SK-N-SH (cell line): ENCODE data around the gene KASH5. TPM values are rescaled to one million over a fixed set of nuclear protein-coding genes. Genes with fewer than 3 reads are reported as not detected.

Source experiments
- CTCF ChIA-PET: fragments of 300-600, 350-600 bp; formaldehyde crosslinking; extraction: SDS; loops from one replicate; lab custom pipeline; 2021; lab: Yijun Ruan, JAX
- POLR2A ChIA-PET: fragments of 350-600 bp; sonication (Branson Sonifier 250); formaldehyde crosslinking; extraction: SDS; loops from one replicate; lab custom pipeline; 2020; ENCODE audit warnings: antibody characterized with exemption, inconsistent platforms; lab: Yijun Ruan, JAX
- DNase-seq: peaks from one replicate; pipeline ENCODE4 v3.0.0; 2012
- H2AFZ ChIP-seq: fragments of 200-600 bp; sonication (generic); 2 replicates; pipeline ENCODE4 v1.8.1; 2016; ENCODE audit warnings: antibody characterized with exemption, mild to moderate bottlenecking, low read depth
- H3F3A ChIP-seq: fragments of 200-600 bp; sonication (generic); replicated peaks from 2 replicates; pipeline ENCODE3; 2016; ENCODE audit warnings: antibody characterized with exemption, mild to moderate bottlenecking; ENCODE audit not compliant: insufficient read depth
- H3K27ac ChIP-seq, 2 experiments: fragments of 200-500 bp in 1 of 2; fragments of 200-600 bp in 1 of 2; sonication (Bioruptor generic) in 1 of 2; sonication (generic), shearing (Covaris generic) in 1 of 2; 2 replicates each; pipeline versions ENCODE4 v1.5.1 to v1.6.1; 2014 to 2016; ENCODE audit warnings: low read depth in 2 of 2, inconsistent platforms in 1 of 2, low read length in 1 of 2, mild to moderate bottlenecking in 1 of 2, mixed read lengths in 1 of 2
- H3K27me3 ChIP-seq: fragments of 200-600 bp; sonication (generic), shearing (Covaris generic); 2 replicates; pipeline ENCODE4 v1.6.1; 2016; ENCODE audit warnings: mixed run types; ENCODE audit not compliant: insufficient read depth
- H3K36me3 ChIP-seq, 2 experiments: fragments of 200-500 bp in 1 of 2; fragments of 200-600 bp in 1 of 2; sonication (Bioruptor generic) in 1 of 2; sonication (generic) in 1 of 2; replicated peaks in 1 of 2; 2 replicates each; pipeline versions ENCODE3 to v1.5.1; 2014 to 2016; ENCODE audit warnings: low read length in 1 of 2, mild to moderate bottlenecking in 1 of 2; ENCODE audit not compliant: insufficient read depth in 2 of 2, control insufficient read depth in 1 of 2
- H3K4me1 ChIP-seq, 2 experiments: fragments of 200-500 bp in 1 of 2; fragments of 200-600 bp in 1 of 2; sonication (Bioruptor generic) in 1 of 2; sonication (generic), shearing (Covaris generic) in 1 of 2; 2 replicates each; pipeline versions ENCODE4 v1.5.1 to v1.6.1; 2014 to 2016; ENCODE audit warnings: low read depth in 1 of 2, low read length in 1 of 2, mixed run types in 1 of 2; ENCODE audit not compliant: insufficient read depth in 2 of 2, control insufficient read depth in 1 of 2
- H3K4me2 ChIP-seq: fragments of 200-600 bp; sonication (generic), shearing (Covaris generic); 2 replicates; pipeline ENCODE4 v1.6.1; 2017; ENCODE audit warnings: mixed run types
- H3K4me3 ChIP-seq, 2 experiments: fragments of 200-500 bp in 1 of 2; fragments of 200-600 bp in 1 of 2; sonication (Bioruptor generic) in 1 of 2; sonication (generic), shearing (Covaris generic) in 1 of 2; 2 replicates each; pipeline versions ENCODE4 v1.5.1 to v1.8.1; 2014 to 2016; ENCODE audit warnings: low read depth in 2 of 2, inconsistent platforms in 1 of 2, low read length in 1 of 2, mild to moderate bottlenecking in 1 of 2, mixed read lengths in 1 of 2, moderate library complexity in 1 of 2
- H3K79me2 ChIP-seq: fragments of 200-600 bp; sonication (generic); 2 replicates; pipeline ENCODE4 v1.8.1; 2017; ENCODE audit warnings: mild to moderate bottlenecking; ENCODE audit not compliant: insufficient read depth
- H3K9ac ChIP-seq: fragments of 200-600 bp; sonication (generic); 2 replicates; pipeline ENCODE4 v1.6.1; 2017; ENCODE audit warnings: mixed run types
- H3K9me2 ChIP-seq: fragments of 200-600 bp; sonication (generic); 2 replicates; pipeline ENCODE4 v1.6.1; 2017; ENCODE audit warnings: mixed run types
- H3K9me3 ChIP-seq: fragments of 200-600 bp; sonication (generic); 2 replicates; pipeline ENCODE4 v1.6.1; 2017; ENCODE audit warnings: mixed run types, mild to moderate bottlenecking, moderate library complexity
- H4K20me1 ChIP-seq: fragments of 200-600 bp; sonication (generic); 2 replicates; pipeline ENCODE4 v1.6.1; 2017; ENCODE audit warnings: mild to moderate bottlenecking, mixed run types; ENCODE audit not compliant: insufficient read depth
- CHD2 ChIP-seq: fragments of 150-350 bp; IDR thresholded peaks from 2 replicates; pipeline ENCODE4 v1.6.1; 2018; ENCODE audit warnings: low read length; ENCODE audit not compliant: partially characterized antibody
- EP300 ChIP-seq, 2 experiments: IDR thresholded peaks; 2 replicates each; pipeline versions ENCODE4 v1.4.0 to v1.6.1; 2012; ENCODE audit warnings: borderline replicate concordance in 1 of 2, low read depth in 1 of 2, low read length in 1 of 2
- EZH2phosphoT487 ChIP-seq: fragments of 200-600 bp; sonication (generic); IDR thresholded peaks from 2 replicates; pipeline ENCODE4 v1.6.1; 2017; ENCODE audit warnings: low read depth, mixed run types, mild to moderate bottlenecking, antibody characterized with exemption, moderate library complexity, borderline replicate concordance
- FOSL2 ChIP-seq: IDR thresholded peaks from 2 replicates; pipeline ENCODE4 v1.4.0; 2012; ENCODE audit warnings: low read depth, mild to moderate bottlenecking, moderate library complexity, borderline replicate concordance
- FOXM1 ChIP-seq: IDR thresholded peaks from 2 replicates; pipeline ENCODE4 v1.4.0; 2012; ENCODE audit warnings: low read depth, mild to moderate bottlenecking
- GABPA ChIP-seq: IDR thresholded peaks from 2 replicates; pipeline ENCODE4 v1.4.0; 2012; ENCODE audit warnings: low read depth, mild to moderate bottlenecking
- GATA2 ChIP-seq: sonication (generic); formaldehyde crosslinking; IDR thresholded peaks from 2 replicates; pipeline ENCODE4 v1.5.0; 2020; ENCODE audit warnings: mild to moderate bottlenecking, missing genetic modification reagents
- JUND ChIP-seq: IDR thresholded peaks from 2 replicates; pipeline ENCODE4 v1.4.0; 2012
- MEF2A ChIP-seq: IDR thresholded peaks from 2 replicates; pipeline ENCODE4 v1.4.0; 2012; ENCODE audit warnings: low read depth, borderline replicate concordance
- MXI1 ChIP-seq: IDR thresholded peaks from 2 replicates; pipeline ENCODE4 v1.6.1; 2012; ENCODE audit warnings: mild to moderate bottlenecking, low read depth, low read length, improper control_type of control experiment
- POLR2AphosphoS5 ChIP-seq: IDR thresholded peaks from 2 replicates; pipeline ENCODE4 v1.6.1; 2012; ENCODE audit warnings: low read depth, low read length
- RAD21 ChIP-seq: IDR thresholded peaks from 2 replicates; pipeline ENCODE4 v1.6.1; 2012; ENCODE audit warnings: mild to moderate bottlenecking, low read length
- RCOR1 ChIP-seq: fragments of 150-350 bp; IDR thresholded peaks from 2 replicates; pipeline ENCODE4 v1.6.1; 2017; ENCODE audit warnings: antibody characterized with exemption, low read length
- RXRA ChIP-seq: IDR thresholded peaks from 2 replicates; pipeline ENCODE4 v1.4.0; 2012; ENCODE audit warnings: low read depth, mild to moderate bottlenecking, borderline replicate concordance
- SMC3 ChIP-seq: IDR thresholded peaks from 2 replicates; pipeline ENCODE4 v1.6.1; 2012; ENCODE audit warnings: low read depth, low read length, improper control_type of control experiment
- TCF12 ChIP-seq: IDR thresholded peaks from 2 replicates; pipeline ENCODE4 v1.4.0; 2012
- TEAD4 ChIP-seq: IDR thresholded peaks from 2 replicates; pipeline ENCODE4 v1.4.0; 2012; ENCODE audit warnings: mild to moderate bottlenecking, borderline replicate concordance; ENCODE audit not compliant: insufficient read depth
- WGBS: methylation state at CpG from one replicate; pipeline ENCODE4 v1.1.6; 2017; ENCODE audit warnings: low lambda C conversion rate; 5-methylcytosine and 5-hydroxymethylcytosine counted together
- polyA plus RNA-seq, 3 experiments: library from polyadenylated mRNA; depleted of rRNA; stranded (reverse); fragments of >200 nt; gene quantifications; 2 replicates each; pipeline ENCODE4 v1.2.3, GENCODE V29; 2012
- TF ChIP-seq, protein P1 (sequence below): IDR thresholded peaks from 2 replicates; pipeline ENCODE4 v1.4.0; 2012; ENCODE audit warnings: low read depth
- TF ChIP-seq, protein P2 (sequence below): IDR thresholded peaks from 2 replicates; pipeline ENCODE4 v1.4.0; 2012; ENCODE audit warnings: low read depth, borderline replicate concordance
- TF ChIP-seq, protein P3 (sequence below): IDR thresholded peaks from 2 replicates; pipeline ENCODE4; 2012

KASH5 gene
- polyA plus RNA-seq, 1 of the 3 experiments (the other 2 are of a cell fraction), result 0.20 TPM

DNA sequence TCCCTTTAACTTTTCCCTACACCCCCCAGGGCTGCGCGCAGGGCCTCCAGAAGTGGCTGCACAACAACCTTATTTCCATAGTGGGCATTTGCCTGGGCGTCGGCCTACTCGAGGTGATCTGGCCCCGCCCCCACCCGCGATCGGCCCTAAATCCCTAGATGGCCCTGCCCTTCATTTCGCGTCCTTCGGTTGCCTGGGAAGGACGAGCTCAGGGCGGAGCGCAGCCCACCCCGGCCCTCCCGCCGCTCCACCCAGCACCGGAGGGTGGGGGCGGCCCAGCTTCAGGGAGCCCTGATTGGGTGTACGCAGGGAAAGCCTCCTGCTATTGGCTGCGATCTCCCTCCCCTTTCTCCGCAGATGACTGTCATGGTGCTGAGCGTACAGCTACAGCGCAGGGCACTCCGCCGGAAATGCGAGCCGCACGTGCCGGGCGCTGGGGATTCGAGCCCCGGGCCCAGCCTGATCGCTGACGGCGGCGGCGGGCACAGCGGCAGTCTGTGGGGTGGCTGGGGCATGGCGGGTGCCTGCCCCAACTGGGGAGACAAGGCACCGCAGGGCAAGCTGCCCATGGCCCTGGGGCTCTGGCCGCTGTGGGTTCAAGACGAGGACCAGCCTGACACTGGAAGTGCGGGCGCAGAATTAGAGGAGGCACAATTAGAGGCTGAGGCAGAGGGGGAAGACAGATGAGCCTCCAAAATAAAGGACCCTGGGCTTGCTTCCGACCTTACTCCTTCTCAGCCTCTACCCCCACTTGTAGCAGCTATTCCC is 48.6 kb upstream of the KASH5 start:
- H3K4me3 ChIP-seq, result no peak overlapping the region; a peak in 1 of 4 replicates
- H3K9me2 ChIP-seq, result no peaks in the 10 kb centered on the region
- 52% methylated on average over 36 of the region's 47 CpGs for WGBS
- no peak overlapping the region for H2AFZ ChIP-seq
- no peaks in the 10 kb centered on the region for H3K27me3 ChIP-seq
- H3K9me3 ChIP-seq, result no peaks in the 10 kb centered on the region
- H4K20me1 ChIP-seq, result peaks cover 2% of the 10 kb centered on the region; the same call in 1 of the 2 replicates
- no peak overlapping the region for H3K27ac ChIP-seq
- DNase-seq, result peak; percentile 90
- ChIA-PET POLR2A (no interaction called here), CTCF (interaction anchor here (0.5 to 0.6 kb wide), 2 partner anchors 130 to 596 kb away, joined by 3 to 4 read pairs; no protein-coding TSS in a partner anchor)
- H3K4me2 ChIP-seq, result no peak overlapping the region
- TF ChIP-seq, protein P1, sequence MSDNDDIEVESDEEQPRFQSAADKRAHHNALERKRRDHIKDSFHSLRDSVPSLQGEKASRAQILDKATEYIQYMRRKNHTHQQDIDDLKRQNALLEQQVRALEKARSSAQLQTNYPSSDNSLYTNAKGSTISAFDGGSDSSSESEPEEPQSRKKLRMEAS, result peak; percentile 68
- TF ChIP-seq MXI1, result peak; percentile 62; the same call in 1 of the 2 replicates
- no peak for TF ChIP-seq EP300 (IDR thresholded peaks at IDR 0.05; ENCODE audit: borderline replicate concordance in 1 of 2, low read depth in 1 of 2, low read length in 1 of 2)
- no peak for TF ChIP-seq FOXM1
- TF ChIP-seq FOSL2, result no peak
- TF ChIP-seq, protein P2, sequence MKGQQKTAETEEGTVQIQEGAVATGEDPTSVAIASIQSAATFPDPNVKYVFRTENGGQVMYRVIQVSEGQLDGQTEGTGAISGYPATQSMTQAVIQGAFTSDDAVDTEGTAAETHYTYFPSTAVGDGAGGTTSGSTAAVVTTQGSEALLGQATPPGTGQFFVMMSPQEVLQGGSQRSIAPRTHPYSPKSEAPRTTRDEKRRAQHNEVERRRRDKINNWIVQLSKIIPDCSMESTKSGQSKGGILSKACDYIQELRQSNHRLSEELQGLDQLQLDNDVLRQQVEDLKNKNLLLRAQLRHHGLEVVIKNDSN, result 0 out of 2 replicates have a peak, but pooled peaks have one; percentile 7
- TF ChIP-seq, protein P3, sequence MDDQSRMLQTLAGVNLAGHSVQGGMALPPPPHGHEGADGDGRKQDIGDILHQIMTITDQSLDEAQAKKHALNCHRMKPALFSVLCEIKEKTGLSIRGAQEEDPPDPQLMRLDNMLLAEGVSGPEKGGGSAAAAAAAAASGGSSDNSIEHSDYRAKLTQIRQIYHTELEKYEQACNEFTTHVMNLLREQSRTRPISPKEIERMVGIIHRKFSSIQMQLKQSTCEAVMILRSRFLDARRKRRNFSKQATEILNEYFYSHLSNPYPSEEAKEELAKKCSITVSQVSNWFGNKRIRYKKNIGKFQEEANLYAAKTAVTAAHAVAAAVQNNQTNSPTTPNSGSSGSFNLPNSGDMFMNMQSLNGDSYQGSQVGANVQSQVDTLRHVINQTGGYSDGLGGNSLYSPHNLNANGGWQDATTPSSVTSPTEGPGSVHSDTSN, result 0 out of 2 replicates have a peak, but pooled peaks have one; percentile 21
- peaks cover 0 to 6% of the 10 kb centered on the region in 2 experiments; a peak in 1 of 4 replicates for H3K4me1 ChIP-seq
- H3F3A ChIP-seq, result peaks cover 2% of the 10 kb centered on the region
- no peaks in the 10 kb centered on the region for H3K79me2 ChIP-seq
- H3K9ac ChIP-seq, result no peak overlapping the region
- peaks cover 20 to 21% of the 10 kb centered on the region in 2 experiments for H3K36me3 ChIP-seq

DNA sequence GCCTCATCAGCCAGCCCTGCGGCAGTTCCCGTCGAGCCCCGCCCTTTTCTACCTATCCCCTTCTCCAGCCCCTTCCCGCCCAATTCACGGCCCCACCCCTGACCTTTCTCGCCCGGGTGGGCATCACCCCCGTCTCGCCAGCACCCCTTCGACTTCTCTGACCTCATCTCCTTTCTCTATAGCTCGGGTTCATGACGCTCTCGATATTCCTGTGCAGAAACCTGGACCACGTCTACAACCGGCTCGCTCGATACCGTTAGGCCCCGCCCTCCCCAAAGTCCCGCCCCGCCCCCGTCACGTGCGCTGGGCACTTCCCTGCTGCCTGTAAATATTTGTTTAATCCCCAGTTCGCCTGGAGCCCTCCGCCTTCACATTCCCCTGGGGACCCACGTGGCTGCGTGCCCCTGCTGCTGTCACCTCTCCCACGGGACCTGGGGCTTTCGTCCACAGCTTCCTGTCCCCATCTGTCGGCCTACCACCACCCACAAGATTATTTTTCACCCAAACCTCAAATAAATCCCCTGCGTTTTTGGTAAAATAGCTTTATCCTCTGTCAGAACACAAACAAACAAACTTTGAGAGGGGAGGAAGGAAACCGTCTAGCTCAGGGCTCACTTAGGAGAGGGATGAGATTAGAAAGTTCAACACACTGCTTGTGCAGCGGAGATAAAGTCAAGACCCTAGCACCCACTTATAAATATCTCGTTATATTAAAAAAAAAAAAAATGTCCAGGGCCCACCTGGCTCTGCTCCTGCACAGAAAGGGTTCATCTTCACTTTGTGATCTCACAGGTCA is 47.8 kb upstream of the KASH5 start:
- ChIA-PET CTCF (interaction anchor here (0.5 kb wide), 1 partner anchor 595 kb away, joined by 3 read pairs; no protein-coding TSS in a partner anchor), POLR2A (no interaction called here)
- Histone ChIP-seq H3K79me2 (no peaks in the 10 kb centered on the region), H3K4me1 (peaks cover 0 to 6% of the 10 kb centered on the region in 2 experiments; a peak in 1 of 4 replicates), H3F3A (no peaks in the 10 kb centered on the region), H4K20me1 (peaks cover 2% of the 10 kb centered on the region; the same call in 1 of the 2 replicates), H3K9ac (no peak overlapping the region), H3K27me3 (no peaks in the 10 kb centered on the region), H2AFZ (no peak overlapping the region), H3K27ac (no peak overlapping the region), H3K9me3 (no peaks in the 10 kb centered on the region), H3K4me2 (no peak overlapping the region), H3K4me3 (no peak overlapping the region), H3K9me2 (no peaks in the 10 kb centered on the region), H3K36me3 (peaks cover 21 to 23% of the 10 kb centered on the region in 2 experiments)
- TF ChIP-seq JUND, result no peak
- no peak for TF ChIP-seq RAD21
- TF ChIP-seq RCOR1, result no peak
- no peak for TF ChIP-seq CHD2
- TF ChIP-seq EP300 (IDR thresholded peaks at IDR 0.05; ENCODE audit: borderline replicate concordance in 1 of 2, low read depth in 1 of 2, low read length in 1 of 2), result no peak
- TF ChIP-seq GATA2 (CRISPR knock-in tag), result no peak
- TF ChIP-seq TEAD4, result no peak
- no peak for TF ChIP-seq TCF12
- no peak for TF ChIP-seq GABPA
- no peak for TF ChIP-seq SMC3
- no peak for TF ChIP-seq POLR2AphosphoS5
- no peak for TF ChIP-seq EZH2phosphoT487
- no peak for TF ChIP-seq RXRA
- TF ChIP-seq, protein P1, result no peak
- TF ChIP-seq MEF2A, result no peak
- 61% methylated on average over 36 of the region's 36 CpGs for WGBS
- DNase-seq, result no peak
